Tibial nerve (tissue), 3 donors: Measurements from ENCODE around the gene UNC50.

Experiments
- CTCF ChIP-seq, 5 experiments: fragments of 200-600 bp in 3 of 5; fragments of 450-650 bp in 2 of 5; sonication (generic) in 3 of 5; IDR thresholded peaks; one replicate each; pipeline ENCODE4 v1.5.1; 2016 to 2019; ENCODE audit warnings: antibody characterized with exemption in 5 of 5, mild to moderate bottlenecking in 3 of 5, moderate library complexity in 2 of 5
- POLR2A ChIP-seq, 2 donors: fragments of 450-650 bp; IDR thresholded peaks; one replicate each; pipeline ENCODE4 v1.6.1; 2017; ENCODE audit warnings: antibody characterized with exemption in 2 of 2, mild to moderate bottlenecking in 2 of 2, moderate library complexity in 2 of 2

GRCh38 chr2:98561902-98562695 is 46.3 kb upstream of the UNC50 start:
- TF ChIP-seq POLR2A (IDR thresholded peaks at IDR 0.05) = no peak
- no peak for TF ChIP-seq CTCF (IDR thresholded peaks at IDR 0.05)
